H9 (cell line): ENCODE measurements around the gene GALNT13. TPM values are rescaled to one million over a fixed set of nuclear protein-coding genes. Genes with fewer than 3 reads are reported as not detected.

Experiments used
- DNase-seq: peaks from one replicate; pipeline ENCODE4 v3.0.0-alpha.2; 2017
- H2AFZ ChIP-seq: one replicate; pipeline ENCODE4 v1.6.1; 2013; ENCODE audit warnings: mild to moderate bottlenecking, low read length, control low read depth, moderate library complexity
- H2AK5ac ChIP-seq: 2 replicates; pipeline ENCODE4 v1.6.1; 2013; ENCODE audit warnings: low read length, control low read depth, mixed read lengths; ENCODE audit not compliant: insufficient read length
- H2BK120ac ChIP-seq: one replicate; pipeline ENCODE4 v1.6.1; 2013; ENCODE audit warnings: low read depth, mild to moderate bottlenecking, low read length, control low read depth, inconsistent platforms; ENCODE audit not compliant: poor library complexity, severe bottlenecking
- H2BK12ac ChIP-seq: 2 replicates; pipeline ENCODE4 v1.6.1; 2013; ENCODE audit warnings: low read length, control low read depth, mixed read lengths, low read depth; ENCODE audit not compliant: insufficient read length
- H2BK15ac ChIP-seq: 2 replicates; pipeline ENCODE4 v1.6.1; 2013; ENCODE audit warnings: low read depth, low read length, control low read depth
- H2BK20ac ChIP-seq: one replicate; pipeline ENCODE4 v1.6.1; 2013; ENCODE audit warnings: low read depth, mild to moderate bottlenecking, low read length, control low read depth, inconsistent platforms; ENCODE audit not compliant: poor library complexity, severe bottlenecking
- H2BK5ac ChIP-seq: 2 replicates; pipeline ENCODE4 v1.6.1; 2013; ENCODE audit warnings: low read length, control low read depth, mixed read lengths; ENCODE audit not compliant: insufficient read length
- H3K14ac ChIP-seq: 2 replicates; pipeline ENCODE4 v1.6.1; 2013; ENCODE audit warnings: low read length, control low read depth; ENCODE audit not compliant: insufficient read depth
- H3K18ac ChIP-seq: 2 replicates; pipeline ENCODE4 v1.6.1; 2013; ENCODE audit warnings: low read depth, mild to moderate bottlenecking, mixed read lengths, low read length, control low read depth; ENCODE audit not compliant: insufficient read length
- H3K23ac ChIP-seq: 2 replicates; pipeline ENCODE4 v1.6.1; 2013; ENCODE audit warnings: low read length, control low read depth, mixed read lengths, low read depth; ENCODE audit not compliant: insufficient read length
- H3K23me2 ChIP-seq: 2 replicates; pipeline ENCODE4 v1.6.1; 2013; ENCODE audit warnings: low read depth, mild to moderate bottlenecking, mixed read lengths, low read length, control low read depth; ENCODE audit not compliant: insufficient read length, poor library complexity, severe bottlenecking
- H3K27ac ChIP-seq: 2 replicates; pipeline ENCODE4 v1.5.1; 2013; ENCODE audit warnings: low read length, control low read depth, mixed read lengths, low read depth; ENCODE audit not compliant: insufficient read length
- H3K27me3 ChIP-seq: 2 replicates; pipeline ENCODE4 v1.6.1; 2013; ENCODE audit warnings: low read length, control low read depth, inconsistent platforms; ENCODE audit not compliant: insufficient read depth
- H3K4ac ChIP-seq: 2 replicates; pipeline ENCODE4 v1.6.1; 2013; ENCODE audit warnings: low read depth, mild to moderate bottlenecking, control low read depth, inconsistent platforms, low read length, moderate library complexity
- H3K4me1 ChIP-seq: 2 replicates; pipeline ENCODE4 v1.6.1; 2013; ENCODE audit warnings: low read length, control low read depth, inconsistent platforms; ENCODE audit not compliant: insufficient read depth
- H3K4me2 ChIP-seq: 2 replicates; pipeline ENCODE4 v1.6.1; 2013; ENCODE audit warnings: low read length, control low read depth, mixed read lengths; ENCODE audit not compliant: insufficient read length, insufficient read depth
- H3K56ac ChIP-seq: 2 replicates; pipeline ENCODE4 v1.6.1; 2013; ENCODE audit warnings: low read depth, mild to moderate bottlenecking, mixed read lengths, low read length, control low read depth; ENCODE audit not compliant: insufficient read length
- H3K79me1 ChIP-seq: 2 replicates; pipeline ENCODE4 v1.6.1; 2013; ENCODE audit warnings: low read depth, mild to moderate bottlenecking, moderate library complexity, low read length, control low read depth, inconsistent platforms; ENCODE audit not compliant: insufficient read depth, poor library complexity, severe bottlenecking
- H3K79me2 ChIP-seq: 2 replicates; pipeline ENCODE4 v1.6.1; 2013; ENCODE audit warnings: low read length, control low read depth, inconsistent platforms; ENCODE audit not compliant: insufficient read depth
- H3K9ac ChIP-seq: 2 replicates; pipeline ENCODE4 v1.6.1; 2013; ENCODE audit warnings: low read length, control low read depth, mixed read lengths; ENCODE audit not compliant: insufficient read length; ENCODE audit errors: extremely low read depth
- H3K9me3 ChIP-seq: one replicate; pipeline ENCODE4 v1.6.1; 2013; ENCODE audit warnings: low read depth, low read length, inconsistent platforms; ENCODE audit not compliant: control insufficient read depth
- H3T11ph ChIP-seq: one replicate; pipeline ENCODE4 v1.6.1; 2013; ENCODE audit warnings: mild to moderate bottlenecking, low read length, control low read depth, inconsistent platforms
- H4K20me1 ChIP-seq: one replicate; pipeline ENCODE4 v1.6.1; 2013; ENCODE audit not compliant: control insufficient read depth, insufficient read length, insufficient read depth
- H4K5ac ChIP-seq: 2 replicates; pipeline ENCODE4 v1.6.1; 2013; ENCODE audit warnings: low read depth, mild to moderate bottlenecking, mixed read lengths, low read length, control low read depth; ENCODE audit not compliant: insufficient read length
- H4K8ac ChIP-seq: replicated peaks from 2 replicates; pipeline ENCODE4 v1.6.1; 2013; ENCODE audit warnings: low read length, control low read depth, mixed read lengths, low read depth; ENCODE audit not compliant: insufficient read length
- H4K91ac ChIP-seq: 2 replicates; pipeline ENCODE4 v1.6.1; 2013; ENCODE audit warnings: low read depth, mild to moderate bottlenecking, moderate library complexity, mixed read lengths, low read length, control low read depth; ENCODE audit not compliant: insufficient read length
- H3K27ac Mint-ChIP-seq, 3 experiments: 2 replicates in 2 of 3; 3 replicates in 1 of 3; pipeline ENCODE4 v1.8.0; 2020 to 2021; ENCODE audit warnings: mixed read lengths in 3 of 3, mild to moderate bottlenecking in 1 of 3, moderate library complexity in 1 of 3
- H3K27me3 Mint-ChIP-seq: 2 replicates; pipeline ENCODE4 v1.8.0; 2021; ENCODE audit warnings: low read depth, mild to moderate bottlenecking, moderate library complexity, mixed read lengths
- H3K36me3 Mint-ChIP-seq, 3 experiments: 2 replicates in 2 of 3; 3 replicates in 1 of 3; pipeline ENCODE4 v1.8.0; 2020 to 2021; ENCODE audit warnings: low read depth in 3 of 3, mixed read lengths in 3 of 3; ENCODE audit not compliant: insufficient read depth in 1 of 3
- H3K4me1 Mint-ChIP-seq, 2 experiments: 2 replicates each; pipeline ENCODE4 v1.8.0; 2020; ENCODE audit warnings: mixed read lengths in 2 of 2
- H3K4me3 Mint-ChIP-seq, 2 experiments: 2 replicates in 1 of 2; 3 replicates in 1 of 2; pipeline ENCODE4 v1.8.0; 2020 to 2021; ENCODE audit warnings: mild to moderate bottlenecking in 2 of 2, mixed read lengths in 2 of 2, moderate library complexity in 1 of 2
- H3K9me3 Mint-ChIP-seq, 2 experiments: 2 replicates in 1 of 2; 3 replicates in 1 of 2; pipeline ENCODE4 v1.8.0; 2020; ENCODE audit warnings: mild to moderate bottlenecking in 2 of 2, mixed read lengths in 2 of 2, moderate library complexity in 1 of 2
- WGBS: extraction: QIAGEN DNeasy Blood & Tissue Kit; methylation state at CpG from one replicate; pipeline ENCODE4 v1.1.7; 2013; ENCODE audit warnings: missing lambda C conversion rate, low lambda C conversion rate, mixed read lengths; ENCODE audit not compliant: insufficient read length; ENCODE audit errors: extremely low coverage; 5-methylcytosine and 5-hydroxymethylcytosine counted together
- total RNA-seq: library from RNA; stranded (reverse); gene quantifications from 2 replicates; pipeline ENCODE4 v1.2.1, GENCODE V29; 2021
- TF ChIP-seq, protein P1 (sequence below): fragments of 200-600 bp; sonication (generic); conservative IDR thresholded peaks from 3 replicates; pipeline ENCODE4 v1.8.0; 2021; ENCODE audit warnings: antibody characterized with exemption, mild to moderate bottlenecking

The GALNT13 gene
- total RNA-seq, 1 experiment from 2014 or later = 6.6 TPM

- WGBS = no CpG with 5 or more reads among the region's 2 CpGs
- Histone ChIP-seq H3K4me1 (no peaks in the 10 kb centered on the region), H2BK12ac (no peak overlapping the region), H3K23me2 (no peaks in the 10 kb centered on the region), H3K9me3 (no peaks in the 10 kb centered on the region), H4K20me1 (no peaks in the 10 kb centered on the region), H3K18ac (no peak overlapping the region), H3K79me1 (no peaks in the 10 kb centered on the region), H4K5ac (no peak overlapping the region), H3K27me3 (no peaks in the 10 kb centered on the region), H4K8ac (no peak overlapping the region), H3K9ac (no peak overlapping the region), H2BK120ac (no peak overlapping the region), H3K23ac (no peak overlapping the region), H2BK5ac (no peak overlapping the region), H2BK15ac (no peak overlapping the region), H3K27ac (no peak overlapping the region), H3K14ac (no peak overlapping the region), H3K4me2 (no peak overlapping the region), H2AFZ (no peak overlapping the region), H4K91ac (no peak overlapping the region), H3K4ac (no peak overlapping the region), H2BK20ac (no peak overlapping the region), H2AK5ac (no peak overlapping the region), H3T11ph (no peak overlapping the region), H3K79me2 (no peaks in the 10 kb centered on the region), H3K56ac (no peak overlapping the region)
- Mint-ChIP-seq H3K27me3 (no peaks in the 10 kb centered on the region), H3K9me3 (peaks cover 0 to 3% of the 10 kb centered on the region in 2 experiments; a peak in 1 of 5 replicates), H3K4me1 (no peaks in the 10 kb centered on the region), H3K4me3 (no peak overlapping the region), H3K27ac (no peak overlapping the region), H3K36me3 (no peaks in the 10 kb centered on the region)
- TF ChIP-seq, protein P1, sequence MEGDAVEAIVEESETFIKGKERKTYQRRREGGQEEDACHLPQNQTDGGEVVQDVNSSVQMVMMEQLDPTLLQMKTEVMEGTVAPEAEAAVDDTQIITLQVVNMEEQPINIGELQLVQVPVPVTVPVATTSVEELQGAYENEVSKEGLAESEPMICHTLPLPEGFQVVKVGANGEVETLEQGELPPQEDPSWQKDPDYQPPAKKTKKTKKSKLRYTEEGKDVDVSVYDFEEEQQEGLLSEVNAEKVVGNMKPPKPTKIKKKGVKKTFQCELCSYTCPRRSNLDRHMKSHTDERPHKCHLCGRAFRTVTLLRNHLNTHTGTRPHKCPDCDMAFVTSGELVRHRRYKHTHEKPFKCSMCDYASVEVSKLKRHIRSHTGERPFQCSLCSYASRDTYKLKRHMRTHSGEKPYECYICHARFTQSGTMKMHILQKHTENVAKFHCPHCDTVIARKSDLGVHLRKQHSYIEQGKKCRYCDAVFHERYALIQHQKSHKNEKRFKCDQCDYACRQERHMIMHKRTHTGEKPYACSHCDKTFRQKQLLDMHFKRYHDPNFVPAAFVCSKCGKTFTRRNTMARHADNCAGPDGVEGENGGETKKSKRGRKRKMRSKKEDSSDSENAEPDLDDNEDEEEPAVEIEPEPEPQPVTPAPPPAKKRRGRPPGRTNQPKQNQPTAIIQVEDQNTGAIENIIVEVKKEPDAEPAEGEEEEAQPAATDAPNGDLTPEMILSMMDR = no peak
- no peak for DNase-seq
These were observed 37.1 kb upstream of the GALNT13 start for GRCh38 chr2:153834662-153835061.
